Esophagus squamous epithelium (tissue), 5 donors: ENCODE results near the gene DROSHA. TPM values are rescaled to one million over a fixed set of nuclear protein-coding genes. Genes with fewer than 3 reads are reported as not detected.
"Not testable (repeated sequence)": the region's sequence is repeated elsewhere in the genome, so short reads cannot be mapped to it uniquely, and the experiment has no call there.

ENCODE experiments used
- DNase-seq: peaks from one replicate; lab custom pipeline; 2025; lab: John Stamatoyannopoulos, UW
- H3K27ac ChIP-seq, 4 donors: fragments of 200-600 bp; sonication (generic); one replicate each; pipeline ENCODE4 v1.5.1; 2016 to 2019; ENCODE audit warnings: mild to moderate bottlenecking in 1 of 4
- H3K27me3 ChIP-seq, 4 donors: fragments of 200-600 bp; sonication (generic); 1 replicate in 3 of 4; 2 replicates in 1 of 4; pipeline versions ENCODE4 v1.5.1 to v1.6.0; 2017 to 2021; ENCODE audit warnings: antibody characterized with exemption in 1 of 4
- H3K36me3 ChIP-seq, 3 donors: fragments of 200-600 bp; sonication (generic); one replicate each; pipeline ENCODE4 v1.5.1; 2016 to 2019
- H3K4me1 ChIP-seq, 3 donors: fragments of 200-600 bp; sonication (generic); one replicate each; pipeline ENCODE4 v1.5.1; 2017 to 2019
- H3K4me3 ChIP-seq, 4 donors: fragments of 200-600 bp; sonication (generic); 1 replicate in 3 of 4; 2 replicates in 1 of 4; pipeline ENCODE4 v1.5.1; 2016 to 2019; ENCODE audit warnings: mild to moderate bottlenecking in 2 of 4, moderate library complexity in 1 of 4
- H3K9me3 ChIP-seq, 3 donors: fragments of 200-600 bp; sonication (generic); one replicate each; pipeline ENCODE4 v1.5.1; 2016 to 2019
- POLR2A ChIP-seq, 4 donors: fragments of 450-650 bp; IDR thresholded peaks; one replicate each; pipeline ENCODE4 v1.6.1; 2017; ENCODE audit warnings: antibody characterized with exemption in 4 of 4, mild to moderate bottlenecking in 4 of 4, moderate library complexity in 3 of 4
- WGBS, 2 donors: methylation state at CpG; one replicate each; pipeline ENCODE4 v1.1.5; 2018; 5-methylcytosine and 5-hydroxymethylcytosine counted together
- intact Hi-C: fragments of 100-400 bp; cut with DNase I; formaldehyde crosslinking; loops from one replicate; pipeline ENCODE4 v1.15.0; 2022
- total RNA-seq, 4 donors: library from RNA; depleted of rRNA; stranded (reverse); fragments of >200 nt; gene quantifications; one replicate each; pipeline ENCODE4 v1.1.0, GENCODE V29; 2016
- TF ChIP-seq, protein P1 (sequence below), 6 experiments: fragments of 450-650 bp in 4 of 6; fragments of 200-600 bp in 2 of 6; sonication (generic) in 2 of 6; IDR thresholded peaks; one replicate each; pipeline ENCODE4 v1.5.1; 2016 to 2019; ENCODE audit warnings: antibody characterized with exemption in 6 of 6, mild to moderate bottlenecking in 4 of 6, moderate library complexity in 4 of 6
- donor health status: DM: yes; HTN: yes; CAD: no.

Gene DROSHA
- total RNA-seq, 4 donors from 2014 or later = 26.1 to 36.5 (median 31.8) TPM

DNA sequence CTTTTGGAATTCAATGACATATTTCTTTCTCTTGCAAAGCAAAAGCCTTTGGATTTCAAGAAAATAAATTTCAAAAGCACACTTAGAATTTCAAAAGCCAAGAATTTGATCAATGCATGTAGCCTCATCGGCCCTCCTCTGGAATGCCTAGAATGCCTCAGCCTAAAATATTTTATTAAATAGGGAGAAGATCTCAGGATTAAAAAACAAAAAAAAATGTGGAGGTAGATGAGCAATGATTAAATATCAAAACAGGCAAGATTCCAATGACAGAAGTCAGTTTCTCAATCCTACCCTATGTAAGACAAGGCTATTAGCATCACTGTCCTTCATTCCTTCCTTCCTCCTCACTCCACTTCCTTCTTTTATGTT is 169.4 kb downstream of the DROSHA start:
- no peaks in the 10 kb centered on the region for H3K9me3 ChIP-seq
- WGBS, 2 donors = 80 to 83% methylated on average over 1 of the region's 1 CpG
- no peak overlapping the region for H3K4me3 ChIP-seq
- H3K27me3 ChIP-seq = no peaks in the 10 kb centered on the region
- no peak for DNase-seq
- intact Hi-C loops = no loop called here
- no peaks in the 10 kb centered on the region for H3K4me1 ChIP-seq
- H3K36me3 ChIP-seq = no peaks in the 10 kb centered on the region
- no peak for TF ChIP-seq POLR2A (IDR thresholded peaks at IDR 0.05)
- TF ChIP-seq, protein P1, sequence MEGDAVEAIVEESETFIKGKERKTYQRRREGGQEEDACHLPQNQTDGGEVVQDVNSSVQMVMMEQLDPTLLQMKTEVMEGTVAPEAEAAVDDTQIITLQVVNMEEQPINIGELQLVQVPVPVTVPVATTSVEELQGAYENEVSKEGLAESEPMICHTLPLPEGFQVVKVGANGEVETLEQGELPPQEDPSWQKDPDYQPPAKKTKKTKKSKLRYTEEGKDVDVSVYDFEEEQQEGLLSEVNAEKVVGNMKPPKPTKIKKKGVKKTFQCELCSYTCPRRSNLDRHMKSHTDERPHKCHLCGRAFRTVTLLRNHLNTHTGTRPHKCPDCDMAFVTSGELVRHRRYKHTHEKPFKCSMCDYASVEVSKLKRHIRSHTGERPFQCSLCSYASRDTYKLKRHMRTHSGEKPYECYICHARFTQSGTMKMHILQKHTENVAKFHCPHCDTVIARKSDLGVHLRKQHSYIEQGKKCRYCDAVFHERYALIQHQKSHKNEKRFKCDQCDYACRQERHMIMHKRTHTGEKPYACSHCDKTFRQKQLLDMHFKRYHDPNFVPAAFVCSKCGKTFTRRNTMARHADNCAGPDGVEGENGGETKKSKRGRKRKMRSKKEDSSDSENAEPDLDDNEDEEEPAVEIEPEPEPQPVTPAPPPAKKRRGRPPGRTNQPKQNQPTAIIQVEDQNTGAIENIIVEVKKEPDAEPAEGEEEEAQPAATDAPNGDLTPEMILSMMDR (IDR thresholded peaks at IDR 0.05) = no peak
- no peak overlapping the region for H3K27ac ChIP-seq

DNA sequence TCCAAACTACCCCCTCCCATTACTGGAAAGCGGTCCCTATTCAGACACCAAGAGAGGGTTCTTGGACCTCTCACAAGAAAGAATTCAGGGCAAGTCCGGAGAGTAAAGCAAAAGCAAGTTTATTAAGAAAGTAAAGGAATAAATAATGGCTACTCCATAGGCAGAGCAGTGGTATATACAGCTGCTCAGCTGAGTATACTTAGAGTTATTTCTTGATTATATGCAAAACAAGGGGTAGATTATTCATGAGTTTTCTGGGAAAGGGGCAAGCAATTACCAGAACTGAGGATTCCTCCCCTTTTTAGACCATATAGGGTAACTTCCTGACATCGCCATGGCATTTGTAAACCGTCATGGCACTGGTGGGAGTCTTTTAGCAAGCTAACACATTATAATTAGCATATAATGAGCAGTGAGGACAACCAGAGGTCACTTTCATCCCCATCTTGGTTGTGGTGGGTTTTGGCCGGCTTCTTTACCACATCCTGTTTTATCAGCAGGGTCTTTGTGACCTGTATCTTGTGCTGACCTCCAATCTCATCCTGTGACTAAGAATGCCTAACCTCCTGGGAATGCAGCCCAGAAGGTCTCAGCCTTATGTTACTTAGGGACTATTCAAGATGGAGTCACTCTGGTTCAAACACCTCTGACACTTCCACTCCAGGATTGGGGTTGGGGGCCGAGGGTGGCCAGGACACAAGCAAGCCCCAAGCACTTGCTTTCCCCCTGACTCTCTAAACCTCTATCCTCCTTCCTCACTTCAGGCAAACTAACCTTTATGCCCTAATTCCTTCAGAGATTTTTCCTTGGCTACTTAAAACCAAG is 170.0 kb downstream of the DROSHA start:
- intact Hi-C loops, DNase-seq, H3K4me1 ChIP-seq, H3K36me3 ChIP-seq, H3K9me3 ChIP-seq, H3K27me3 ChIP-seq, H3K4me3 ChIP-seq, H3K27ac ChIP-seq: not testable (repeated sequence)
- 65 to 76% methylated on average over 5 to 6 of the region's 6 CpGs for WGBS, 2 donors

DNA sequence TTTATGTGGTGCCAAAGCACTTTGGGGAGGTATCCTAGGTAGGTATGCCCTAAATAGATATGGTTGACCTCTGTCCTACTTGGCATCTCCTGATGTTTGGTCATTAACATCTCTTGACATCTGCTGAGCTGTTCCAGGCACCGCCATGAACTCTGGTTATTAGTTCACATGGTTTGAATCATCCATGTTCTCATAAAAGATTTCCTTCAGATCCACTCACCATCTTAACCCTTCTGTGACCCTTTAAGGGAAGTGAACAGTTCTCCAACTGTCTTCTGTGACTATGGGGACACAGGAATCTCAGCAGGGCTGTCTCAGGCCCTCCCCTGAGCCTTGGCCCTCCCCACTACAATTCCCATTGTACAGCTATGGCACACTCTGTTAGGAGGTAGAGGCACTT is 170.7 kb downstream of the DROSHA start:
- 40 to 43% methylated on average over 1 of the region's 1 CpG for WGBS, 2 donors
- DNase-seq = no peak

DNA sequence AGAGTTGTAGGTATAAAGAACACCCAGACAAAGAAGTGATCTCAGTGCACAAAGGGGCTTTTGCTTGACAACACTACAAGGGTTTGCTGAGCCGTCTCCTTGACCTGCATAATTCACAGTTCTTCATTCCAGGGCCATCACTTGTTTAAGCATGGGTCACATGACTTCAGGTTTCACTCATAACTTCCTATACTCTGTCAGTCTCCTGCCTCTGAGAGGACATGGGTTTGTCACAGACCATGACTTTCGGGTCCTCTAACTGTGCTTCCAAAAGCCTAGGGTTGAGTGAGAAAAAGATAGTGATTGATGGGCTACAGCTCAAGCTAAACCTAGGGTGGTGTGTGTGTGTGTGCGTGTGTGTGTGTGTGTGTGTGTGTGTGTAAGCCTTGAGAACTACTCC is 172.1 kb downstream of the DROSHA start:
- intact Hi-C loops = no loop called here

More for the DNA sequence above, 170.7 kb downstream of the DROSHA start:
- Histone ChIP-seq H3K4me3 (no peak overlapping the region), H3K36me3 (no peaks in the 10 kb centered on the region), H3K9me3 (no peaks in the 10 kb centered on the region), H3K4me1 (no peaks in the 10 kb centered on the region), H3K27ac (no peak overlapping the region), H3K27me3 (no peaks in the 10 kb centered on the region)
- TF ChIP-seq, protein P1 (IDR thresholded peaks at IDR 0.05) = no peak
- TF ChIP-seq POLR2A (IDR thresholded peaks at IDR 0.05) = no peak
- intact Hi-C loops = no loop called here

DNA sequence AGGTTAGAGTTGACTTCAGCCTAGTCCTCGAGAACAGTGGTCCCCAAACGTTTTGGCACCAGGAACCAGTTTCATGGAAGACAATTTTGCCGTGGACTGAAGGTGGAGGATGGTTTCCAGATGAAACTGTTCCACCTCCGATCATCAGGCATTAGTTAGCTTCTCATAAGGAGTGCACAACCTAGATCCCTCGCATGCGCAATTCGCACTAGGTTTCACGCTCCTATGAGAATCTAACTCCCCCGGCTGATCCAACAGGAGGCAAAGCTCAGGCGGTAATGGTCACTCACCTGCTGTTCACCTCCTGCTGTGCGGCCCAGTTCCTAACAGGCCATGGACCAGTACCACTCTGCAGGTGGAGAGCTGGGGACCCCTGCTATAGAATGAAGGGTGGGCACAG is 174.9 kb downstream of the DROSHA start:
- no peaks in the 10 kb centered on the region for H3K4me1 ChIP-seq
- H3K9me3 ChIP-seq = peaks cover 0 to 6% (median 0%) of the 10 kb centered on the region in 3 donors
- no peaks in the 10 kb centered on the region for H3K36me3 ChIP-seq
- intact Hi-C loops = no loop called here
- no peak for DNase-seq
- TF ChIP-seq, protein P1 (IDR thresholded peaks at IDR 0.05) = no peak
- no peak for TF ChIP-seq POLR2A (IDR thresholded peaks at IDR 0.05)
- H3K4me3 ChIP-seq = no peak overlapping the region
- no peak overlapping the region for H3K27ac ChIP-seq
- WGBS, 2 donors = 75 to 85% methylated on average over 11 of the region's 11 CpGs
- H3K27me3 ChIP-seq = no peaks in the 10 kb centered on the region

More for the DNA sequence above, 172.1 kb downstream of the DROSHA start:
- Histone ChIP-seq H3K36me3 (no peaks in the 10 kb centered on the region), H3K27ac (no peak overlapping the region), H3K27me3 (no peaks in the 10 kb centered on the region), H3K4me1 (no peaks in the 10 kb centered on the region), H3K9me3 (peaks cover 0 to 6% (median 0%) of the 10 kb centered on the region in 3 donors), H3K4me3 (no peak overlapping the region)
- TF ChIP-seq, protein P1 (IDR thresholded peaks at IDR 0.05) = no peak
- TF ChIP-seq POLR2A (IDR thresholded peaks at IDR 0.05) = no peak
- no peak for DNase-seq
- 50% methylated on average over 3 of the region's 3 CpGs for WGBS, 2 donors
